ENCODE results near the gene PTTG1IP. TPM values are rescaled to one million over a fixed set of nuclear protein-coding genes. Genes with fewer than 3 reads are reported as not detected.
A peak's percentile ranks its signal among the peaks of the same experiment; 100 is the strongest.

PTTG1IP gene
- total RNA-seq, 4 donors from 2014 or later = 83.1 to 132 (median 114) TPM

- Histone ChIP-seq H3K4me1 (peaks cover 11 to 40% (median 20%) of the 10 kb centered on the region in 3 donors), H3K27me3 (no peaks in the 10 kb centered on the region), H3K27ac (peak within 1 kb of the TSS; percentile 85 to 96 (median 92)), H3K36me3 (peaks cover 0 to 9% (median 0%) of the 10 kb centered on the region in 3 donors), H3K4me3 (peak within 1 kb of the TSS; percentile 55 to 85 (median 80)), H3K9me3 (peaks cover 0 to 35% (median 0%) of the 10 kb centered on the region in 3 donors)
- intact Hi-C loops (cut with DNase I) = no loop called here
- no CpG with 5 or more reads among the region's 108 CpGs for WGBS, 2 donors
- TF ChIP-seq CTCF (IDR thresholded peaks at IDR 0.05) = peak in 1 of 6 experiments; percentile 9
- peak in 3 of 4 donors; percentile 36 to 95 (median 91) for TF ChIP-seq POLR2A (IDR thresholded peaks at IDR 0.05)
- DNase-seq = no peak
These were observed 55.4 kb downstream of the PTTG1IP start, which contains the start of gene SUMO3 for GRCh38 chr21:44817914-44818639. Gene SUMO3, minus strand, starts transcription at chr21:44818062. Its CDS starts 94 bp downstream, at chr21:44817968.

GRCh38 chr21:44817506-44817880, 56.0 kb downstream of the PTTG1IP start:
- peak; percentile 48 for DNase-seq
- Histone ChIP-seq H3K36me3 (peaks cover 0 to 15% (median 0%) of the 10 kb centered on the region in 3 donors), H3K9me3 (peaks cover 0 to 29% (median 0%) of the 10 kb centered on the region in 3 donors), H3K4me1 (peaks cover 16 to 45% (median 20%) of the 10 kb centered on the region in 3 donors), H3K27me3 (no peaks in the 10 kb centered on the region), H3K4me3 (peak overlapping the region; percentile 55 to 85 (median 80)), H3K27ac (peak overlapping the region; percentile 85 to 96 (median 92))
- TF ChIP-seq CTCF (IDR thresholded peaks at IDR 0.05) (no peak), POLR2A (IDR thresholded peaks at IDR 0.05) (no peak)
- WGBS, 2 donors = no CpG with 5 or more reads among the region's 43 CpGs
- intact Hi-C loops (cut with DNase I) = no loop called here

GRCh38 chr21:44816761-44817505, 56.6 kb downstream of the PTTG1IP start:
- no peak for DNase-seq
- Histone ChIP-seq H3K9me3 (peaks cover 0 to 23% (median 0%) of the 10 kb centered on the region in 3 donors), H3K36me3 (peaks cover 0 to 21% (median 0%) of the 10 kb centered on the region in 3 donors), H3K27me3 (no peaks in the 10 kb centered on the region), H3K4me3 (peak overlapping the region; percentile 55 to 85 (median 80)), H3K4me1 (peaks cover 18 to 50% (median 20%) of the 10 kb centered on the region in 3 donors), H3K27ac (peak overlapping the region; percentile 28 to 96 (median 92))
- intact Hi-C loops (cut with DNase I) = no loop called here
- TF ChIP-seq POLR2A (IDR thresholded peaks at IDR 0.05) = no peak
- no peak for TF ChIP-seq CTCF (IDR thresholded peaks at IDR 0.05)
- 68 to 73% methylated on average over 16 to 38 of the region's 57 CpGs for WGBS, 2 donors

- DNase-seq = no peak
- Histone ChIP-seq H3K27me3 (no peaks in the 10 kb centered on the region), H3K4me3 (no peak overlapping the region), H3K27ac (no peak overlapping the region), H3K36me3 (peaks cover 0 to 26% (median 0%) of the 10 kb centered on the region in 3 donors), H3K4me1 (peaks cover 18 to 50% (median 20%) of the 10 kb centered on the region in 3 donors), H3K9me3 (peaks cover 0 to 14% (median 0%) of the 10 kb centered on the region in 3 donors)
- WGBS, 2 donors = 65 to 83% methylated on average over 4 to 6 of the region's 10 CpGs
- TF ChIP-seq CTCF (IDR thresholded peaks at IDR 0.05) = no peak
- no peak for TF ChIP-seq POLR2A (IDR thresholded peaks at IDR 0.05)
- intact Hi-C loops (cut with DNase I) = no loop called here
These were observed 57.5 kb downstream of the PTTG1IP start for GRCh38 chr21:44815852-44816628.
